ENCODE results near the gene CCL21.
A peak's percentile ranks its signal among the peaks of the same experiment; 100 is the strongest.

Gene CCL21

GRCh38 chr9:34665381-34666250 is 44.3 kb downstream of the CCL21 start:
- FAIRE-seq = no peak
- DNase-seq (ENCODE audit: insufficient read length, low spot score) = peak; percentile 94
- no peak for TF ChIP-seq CTCF (IDR thresholded peaks at IDR 0.05; ENCODE audit: insufficient read depth, missing control alignments)

DNA sequence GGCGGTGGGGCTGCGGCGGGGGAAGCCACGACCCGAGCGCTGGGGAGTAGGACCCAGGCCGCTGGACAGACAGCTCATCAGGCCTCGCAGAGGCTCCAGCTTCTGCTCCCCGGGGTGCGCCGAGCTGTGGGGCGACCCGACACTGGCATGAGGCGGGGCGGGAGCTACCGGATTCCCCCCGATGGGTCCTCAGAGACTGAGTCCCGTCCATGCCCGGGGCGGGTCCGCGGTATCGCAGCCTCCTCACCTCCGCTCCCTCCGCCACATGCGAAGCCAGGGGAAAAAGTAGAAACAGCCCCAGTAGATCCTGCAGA is 44.9 kb downstream of the CCL21 start:
- FAIRE-seq (no peak), DNase-seq (ENCODE audit: insufficient read length, low spot score) (no peak)
- no peak for TF ChIP-seq CTCF (IDR thresholded peaks at IDR 0.05; ENCODE audit: insufficient read depth, missing control alignments)

- FAIRE-seq (no peak), DNase-seq (ENCODE audit: insufficient read length, low spot score) (no peak)
- TF ChIP-seq CTCF (IDR thresholded peaks at IDR 0.05; ENCODE audit: insufficient read depth, missing control alignments) = peak; percentile 84
These were observed 45.5 kb downstream of the CCL21 start for GRCh38 chr9:34664281-34665066.

- TF ChIP-seq CTCF (IDR thresholded peaks at IDR 0.05; ENCODE audit: insufficient read depth, missing control alignments) = no peak
- FAIRE-seq (no peak), DNase-seq (ENCODE audit: insufficient read length, low spot score) (no peak)
These were observed 46.7 kb downstream of the CCL21 start for GRCh38 chr9:34663303-34663605.

GRCh38 chr9:34662526-34663302 is 47.2 kb downstream of the CCL21 start, which contains the start of gene CCL27:
Gene CCL27 (minus strand): TSS chr9:34662657. CDS start chr9:34662633, 24 bp downstream.
- DNase-seq (ENCODE audit: insufficient read length, low spot score) (no peak), FAIRE-seq (no peak)
- TF ChIP-seq CTCF (IDR thresholded peaks at IDR 0.05; ENCODE audit: insufficient read depth, missing control alignments) = no peak

DNA sequence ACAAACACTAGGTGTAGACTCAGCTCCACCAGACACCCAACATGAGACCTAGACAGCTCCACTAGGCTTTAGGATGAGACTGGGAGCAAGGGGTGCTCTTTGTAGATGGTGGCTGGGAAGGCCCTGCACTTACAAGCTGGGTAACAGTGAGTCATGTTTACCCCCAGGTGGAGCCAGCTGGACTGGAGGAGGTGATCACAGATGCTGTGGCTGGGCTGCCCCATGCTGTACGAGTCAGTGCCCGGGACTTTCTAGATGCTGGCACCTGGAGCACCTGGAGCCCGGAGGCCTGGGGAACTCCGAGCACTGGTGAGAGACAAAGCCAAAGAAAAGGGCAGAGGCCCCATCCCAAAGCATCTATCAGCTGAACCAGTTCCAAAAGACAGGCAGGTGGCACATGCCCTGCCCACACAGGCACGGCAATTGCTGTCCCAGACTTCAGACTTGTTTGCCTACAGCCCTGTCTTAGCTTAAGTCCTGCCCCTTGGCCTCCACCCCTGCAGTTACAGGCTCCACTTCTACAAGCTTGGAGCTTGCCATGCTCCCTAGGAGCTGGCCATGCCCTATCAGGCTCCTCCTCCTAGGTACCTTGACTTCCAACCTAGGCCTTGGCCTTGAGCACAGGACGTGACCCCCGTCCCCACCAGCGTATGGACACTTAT is 50.2 kb downstream of the CCL21 start:
- no peak for TF ChIP-seq CTCF (IDR thresholded peaks at IDR 0.05; ENCODE audit: insufficient read depth, missing control alignments)
- no peak for DNase-seq (ENCODE audit: insufficient read length, low spot score)
- FAIRE-seq = no peak

Data from D721Med (cell line).